GM23248 (cell line): ENCODE results near the gene SCGB1A1.

ENCODE experiments used
- EZH2 ChIP-seq: fragments of 200-600 bp; sonication (generic); IDR thresholded peaks from 2 replicates; pipeline ENCODE4 v1.6.1; 2018; ENCODE audit warnings: antibody characterized with exemption, mild to moderate bottlenecking; ENCODE audit not compliant: insufficient read depth, poor library complexity, severe bottlenecking
- EZH2phosphoT487 ChIP-seq: fragments of 200-600 bp; sonication (generic); IDR thresholded peaks from 2 replicates; pipeline ENCODE4 v1.6.1; 2018; ENCODE audit warnings: antibody characterized with exemption, moderate library complexity, mild to moderate bottlenecking, low read depth; ENCODE audit not compliant: insufficient read depth

DNA sequence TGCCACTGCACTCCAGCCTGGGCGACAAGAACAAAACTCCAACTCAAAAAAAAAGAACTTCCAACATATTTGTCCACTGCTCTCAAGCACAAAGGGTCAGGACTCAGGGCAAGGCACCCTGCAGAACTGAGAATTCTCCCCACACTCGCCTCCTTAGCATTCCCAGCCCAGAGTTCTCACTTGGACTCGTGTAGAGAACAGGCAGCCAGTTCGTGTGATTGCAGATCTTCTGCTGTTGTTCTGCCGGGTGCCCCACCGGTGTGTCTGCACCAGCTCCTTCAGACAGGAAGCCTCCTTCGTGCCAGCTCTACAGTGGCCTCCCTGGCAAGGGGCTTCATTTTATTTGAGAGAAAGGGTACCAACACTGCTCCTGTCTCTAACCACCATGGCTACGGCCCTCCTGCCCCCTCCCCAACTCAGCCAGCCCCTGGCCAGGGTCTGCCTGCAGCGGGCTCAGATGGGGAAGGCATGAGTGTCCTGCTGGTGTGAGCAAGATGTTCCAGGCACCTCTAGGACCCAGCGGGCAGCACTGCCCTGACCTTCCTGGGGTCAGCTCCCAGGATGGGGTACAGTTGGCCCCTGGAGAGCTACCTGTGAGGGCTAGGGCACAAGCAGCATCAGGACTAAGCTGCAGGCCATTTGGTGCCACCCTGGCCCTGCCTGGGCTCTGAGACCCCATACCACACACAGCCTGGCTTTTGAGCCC lies 19.5 kb upstream of the SCGB1A1 start:
- TF ChIP-seq EZH2phosphoT487 (no peak), EZH2 (no peak)
